ENCODE measurements around the gene CD59. TPM values are rescaled to one million over a fixed set of nuclear protein-coding genes. Genes with fewer than 3 reads are reported as not detected.

The CD59 gene
- total RNA-seq, 1 experiment from 2014 or later = 736 TPM

GRCh38 chr11:33777906-33778305, 41.7 kb upstream of the CD59 start:
- no peak for TF ChIP-seq TCF7L2 (IDR thresholded peaks at IDR 0.05; ENCODE audit: low read depth, low read length)
- TF ChIP-seq CTCF (IDR thresholded peaks at IDR 0.05) = no peak
- TF ChIP-seq REST (IDR thresholded peaks at IDR 0.05; ENCODE audit: insufficient read depth in 1 of 2, low read depth in 2 of 2, low read length in 1 of 2) = no peak
- no peak for TF ChIP-seq POLR2AphosphoS5 (IDR thresholded peaks at IDR 0.05; ENCODE audit: low read depth, low read length)
- no peak for TF ChIP-seq SIN3A (IDR thresholded peaks at IDR 0.05; ENCODE audit: borderline replicate concordance, insufficient read depth, low read depth, low read length)
- BruUV-seq (replicated peaks) = no TSS peak
- Histone ChIP-seq H3K9me3 (ENCODE audit: control insufficient read depth, insufficient read depth, low read depth, low read length) (no peaks in the 10 kb centered on the region), H3K36me3 (ENCODE audit: control insufficient read depth, insufficient read depth, low read length) (no peaks in the 10 kb centered on the region; the same call in 1 of the 2 replicates), H3K4me3 (ENCODE audit: low read depth in 2 of 2, low read length in 2 of 2) (no peak overlapping the region), H3K27me3 (ENCODE audit: control insufficient read depth, insufficient read depth, low read length) (no peaks in the 10 kb centered on the region), H3K27ac (ENCODE audit: low read length) (no peak overlapping the region), H3K4me1 (ENCODE audit: control insufficient read depth, insufficient read depth, low read length) (peaks cover 8% of the 10 kb centered on the region)
- ATAC-seq = no peak
- ChIA-PET POLR2A (interaction anchor here (0.6 kb wide), 1 partner anchor 1019 kb away, joined by 4 read pairs; no protein-coding TSS in a partner anchor), CTCF (no interaction called here)
- intact Hi-C loops (cut with micrococcal nuclease; ENCODE audit: unreplicated experiment) = no loop called here
- DNase-seq (ENCODE audit: low read depth, low spot score) = no peak
- in situ Hi-C loops (cut with HindIII; ENCODE audit: low pct_unique_long_range_greater_than_20kb, low sequenced_read_pairs) = no loop called here

- ATAC-seq (no peak), DNase-seq (ENCODE audit: low read depth, low spot score) (no peak)
- no TSS peak for BruUV-seq (replicated peaks)
- ChIA-PET POLR2A (no interaction called here), CTCF (interaction anchor here (0.6 kb wide), 1 partner anchor 202 kb away, joined by 3 read pairs; no protein-coding TSS in a partner anchor)
- H3K27ac ChIP-seq (ENCODE audit: low read length) = no peak overlapping the region
- H3K9me3 ChIP-seq (ENCODE audit: control insufficient read depth, insufficient read depth, low read depth, low read length) = no peaks in the 10 kb centered on the region
- peaks cover 13% of the 10 kb centered on the region for H3K4me1 ChIP-seq (ENCODE audit: control insufficient read depth, insufficient read depth, low read length)
- intact Hi-C loops (cut with micrococcal nuclease; ENCODE audit: unreplicated experiment) (no loop called here), in situ Hi-C loops (cut with HindIII; ENCODE audit: low pct_unique_long_range_greater_than_20kb, low sequenced_read_pairs) (no loop called here)
- no peaks in the 10 kb centered on the region for H3K27me3 ChIP-seq (ENCODE audit: control insufficient read depth, insufficient read depth, low read length)
- TF ChIP-seq SIN3A (IDR thresholded peaks at IDR 0.05; ENCODE audit: borderline replicate concordance, insufficient read depth, low read depth, low read length) (no peak), TCF7L2 (IDR thresholded peaks at IDR 0.05; ENCODE audit: low read depth, low read length) (no peak), CTCF (IDR thresholded peaks at IDR 0.05) (no peak), REST (IDR thresholded peaks at IDR 0.05; ENCODE audit: insufficient read depth in 1 of 2, low read depth in 2 of 2, low read length in 1 of 2) (no peak), POLR2AphosphoS5 (IDR thresholded peaks at IDR 0.05; ENCODE audit: low read depth, low read length) (no peak)
- no peak overlapping the region for H3K4me3 ChIP-seq (ENCODE audit: low read depth in 2 of 2, low read length in 2 of 2)
- no peaks in the 10 kb centered on the region; the same call in 1 of the 2 replicates for H3K36me3 ChIP-seq (ENCODE audit: control insufficient read depth, insufficient read depth, low read length)
These were observed 39.7 kb upstream of the CD59 start for GRCh38 chr11:33775832-33776470.
